CD4-positive, alpha-beta T cell treated with Interleukin-4 for 1 hour (primary cell): ENCODE measurements around the gene CCDC88C.

Experiments used
- DNase-seq, 2 donors: peaks; one replicate each; pipeline ENCODE4 v3.0.0-alpha.2; 2020 to 2022

Gene CCDC88C

GRCh38 chr14:91342206-91342760 is 75.3 kb downstream of the CCDC88C start:
- DNase-seq: no peak

GRCh38 chr14:91341751-91342154 is 75.9 kb downstream of the CCDC88C start:
- DNase-seq: no peak

- no peak for DNase-seq
Measured at GRCh38 chr14:91341334-91341733, 76.3 kb downstream of the CCDC88C start.

GRCh38 chr14:91339671-91340369 is 77.8 kb downstream of the CCDC88C start:
- DNase-seq: no peak

GRCh38 chr14:91339076-91339475 is 78.5 kb downstream of the CCDC88C start:
- DNase-seq: no peak

- DNase-seq: no peak
Measured at GRCh38 chr14:91338379-91338778, 79.2 kb downstream of the CCDC88C start.

GRCh38 chr14:91337699-91338335 is 79.8 kb downstream of the CCDC88C start:
- DNase-seq: no peak

GRCh38 chr14:91336093-91336450 is 81.5 kb downstream of the CCDC88C start:
- DNase-seq: no peak

GRCh38 chr14:91335191-91336092 is 82.2 kb downstream of the CCDC88C start:
- no peak for DNase-seq

GRCh38 chr14:91333650-91334039 is 84.0 kb downstream of the CCDC88C start:
- DNase-seq: no peak

- DNase-seq: no peak
Measured at GRCh38 chr14:91332986-91333649, 84.5 kb downstream of the CCDC88C start.

- no peak for DNase-seq
Measured at GRCh38 chr14:91332171-91332985, 85.2 kb downstream of the CCDC88C start.

- DNase-seq: no peak
Measured at GRCh38 chr14:91331721-91332120, 85.9 kb downstream of the CCDC88C start.

GRCh38 chr14:91330856-91331255 is 86.8 kb downstream of the CCDC88C start:
- peak in 1 of 2 donors; percentile 36 for DNase-seq

GRCh38 chr14:91330096-91330696 is 87.4 kb downstream of the CCDC88C start:
- DNase-seq: no peak

GRCh38 chr14:91329486-91330014 is 88.1 kb downstream of the CCDC88C start:
- DNase-seq: no peak

GRCh38 chr14:91328313-91329050 is 89.1 kb downstream of the CCDC88C start:
- DNase-seq: no peak

- no peak for DNase-seq
Measured at GRCh38 chr14:91327661-91328312, 89.8 kb downstream of the CCDC88C start.

GRCh38 chr14:91327250-91327595 is 90.4 kb downstream of the CCDC88C start:
- DNase-seq: no peak
